Kasumi-1 (cell line): ENCODE results near the gene L1TD1.
"Not testable (repeated sequence)": the region's sequence is repeated elsewhere in the genome, so short reads cannot be mapped to it uniquely, and the experiment has no call there.

Experiments used
- DNase-seq, 2 experiments: peaks; one replicate each; lab custom pipeline; 2025; lab: John Stamatoyannopoulos, UW

The L1TD1 gene, protein sequence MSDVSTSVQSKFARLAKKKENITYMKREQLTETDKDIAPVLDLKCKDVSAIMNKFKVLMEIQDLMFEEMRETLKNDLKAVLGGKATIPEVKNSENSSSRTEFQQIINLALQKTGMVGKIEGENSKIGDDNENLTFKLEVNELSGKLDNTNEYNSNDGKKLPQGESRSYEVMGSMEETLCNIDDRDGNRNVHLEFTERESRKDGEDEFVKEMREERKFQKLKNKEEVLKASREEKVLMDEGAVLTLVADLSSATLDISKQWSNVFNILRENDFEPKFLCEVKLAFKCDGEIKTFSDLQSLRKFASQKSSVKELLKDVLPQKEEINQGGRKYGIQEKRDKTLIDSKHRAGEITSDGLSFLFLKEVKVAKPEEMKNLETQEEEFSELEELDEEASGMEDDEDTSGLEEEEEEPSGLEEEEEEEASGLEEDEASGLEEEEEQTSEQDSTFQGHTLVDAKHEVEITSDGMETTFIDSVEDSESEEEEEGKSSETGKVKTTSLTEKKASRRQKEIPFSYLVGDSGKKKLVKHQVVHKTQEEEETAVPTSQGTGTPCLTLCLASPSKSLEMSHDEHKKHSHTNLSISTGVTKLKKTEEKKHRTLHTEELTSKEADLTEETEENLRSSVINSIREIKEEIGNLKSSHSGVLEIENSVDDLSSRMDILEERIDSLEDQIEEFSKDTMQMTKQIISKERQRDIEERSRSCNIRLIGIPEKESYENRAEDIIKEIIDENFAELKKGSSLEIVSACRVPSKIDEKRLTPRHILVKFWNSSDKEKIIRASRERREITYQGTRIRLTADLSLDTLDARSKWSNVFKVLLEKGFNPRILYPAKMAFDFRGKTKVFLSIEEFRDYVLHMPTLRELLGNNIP

DNA sequence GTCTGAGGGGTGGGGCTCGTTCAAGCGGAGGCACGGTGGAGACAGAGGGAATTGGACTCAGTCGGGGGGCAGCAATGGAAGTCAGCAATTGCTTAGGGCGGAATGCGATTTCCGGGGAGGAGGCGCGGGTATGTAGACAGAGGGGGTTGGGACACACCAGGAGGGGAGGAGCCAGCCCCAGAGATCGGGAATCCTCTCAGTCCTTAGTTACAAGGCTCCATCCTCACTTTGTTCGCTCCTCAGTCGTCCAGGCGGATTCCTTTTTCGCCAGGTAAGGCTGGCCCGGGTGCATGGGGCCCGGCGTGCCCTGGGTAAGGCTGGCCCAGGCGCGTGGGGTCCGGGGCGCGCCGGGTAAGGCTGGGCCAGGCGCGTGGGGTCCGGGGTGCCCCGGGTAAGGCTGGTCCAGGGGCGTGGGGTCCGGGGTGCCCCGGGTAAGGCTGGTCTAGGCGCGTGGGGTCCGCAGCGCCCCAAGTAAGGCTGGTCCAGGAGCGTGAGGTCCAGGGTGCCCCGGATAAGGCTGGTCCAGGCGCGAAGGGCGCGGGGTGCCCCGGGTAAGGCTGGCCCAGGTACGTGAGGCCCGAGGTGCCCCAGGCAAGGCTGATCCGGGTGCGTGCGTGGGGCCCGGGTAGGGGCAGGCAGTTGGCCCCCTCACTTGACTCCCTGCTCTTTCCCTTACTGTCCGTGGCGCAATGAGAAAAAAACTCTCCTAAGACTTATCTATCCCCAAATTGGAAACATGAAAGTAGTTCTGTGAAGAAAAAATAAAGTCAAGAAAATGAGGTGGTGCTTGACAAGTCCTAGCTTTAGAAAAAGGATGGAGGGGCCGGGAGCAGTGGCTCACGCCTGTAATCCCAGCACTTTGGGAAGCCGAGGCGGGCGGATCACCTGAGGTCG is at the start of gene L1TD1:
L1TD1 (plus strand) TSS at position 199 of the 894 bp plus-strand sequence. CDS start 11,780 bp downstream, outside the sequence.
- DNase-seq, result no peak

DNA sequence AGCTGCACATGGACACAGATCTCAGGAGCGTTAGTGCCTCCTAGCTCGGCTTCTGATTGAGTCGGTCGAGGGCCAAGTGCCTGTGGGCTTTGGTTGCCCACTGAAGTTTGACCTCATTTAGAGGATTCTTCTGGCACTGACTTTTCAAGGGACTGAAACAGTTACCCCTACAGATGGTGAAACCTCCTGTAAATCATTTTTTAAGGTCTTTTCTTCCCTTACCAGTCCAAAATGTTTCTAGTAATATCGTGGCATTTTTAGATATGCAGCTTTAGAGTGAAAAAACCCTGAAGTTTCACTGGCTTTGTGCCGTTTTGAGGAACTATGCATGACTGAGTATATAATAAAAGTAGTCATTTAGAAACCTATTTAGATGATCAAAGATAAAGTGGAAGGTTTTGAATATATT is 34.7 kb upstream of the L1TD1 start:
- no peak for DNase-seq

DNA sequence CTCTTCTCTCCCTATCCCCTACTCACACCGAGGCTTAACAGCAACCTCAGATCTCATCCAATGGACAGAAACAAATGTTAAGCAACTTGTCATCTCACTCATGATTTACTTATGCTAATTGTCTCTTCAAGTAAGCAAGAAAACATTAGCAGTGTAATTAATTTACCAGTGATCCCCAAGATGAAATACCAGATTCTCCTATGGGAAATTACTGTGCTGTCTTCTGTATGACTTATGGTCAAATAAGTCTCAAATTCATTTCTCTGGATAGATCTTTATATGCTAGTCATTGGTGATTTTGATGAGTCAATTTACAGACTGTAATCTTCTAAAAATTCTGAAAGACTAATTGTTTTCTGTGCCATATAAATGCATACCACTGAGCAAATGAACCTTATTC is 32.9 kb upstream of the L1TD1 start:
- no peak for DNase-seq

DNA sequence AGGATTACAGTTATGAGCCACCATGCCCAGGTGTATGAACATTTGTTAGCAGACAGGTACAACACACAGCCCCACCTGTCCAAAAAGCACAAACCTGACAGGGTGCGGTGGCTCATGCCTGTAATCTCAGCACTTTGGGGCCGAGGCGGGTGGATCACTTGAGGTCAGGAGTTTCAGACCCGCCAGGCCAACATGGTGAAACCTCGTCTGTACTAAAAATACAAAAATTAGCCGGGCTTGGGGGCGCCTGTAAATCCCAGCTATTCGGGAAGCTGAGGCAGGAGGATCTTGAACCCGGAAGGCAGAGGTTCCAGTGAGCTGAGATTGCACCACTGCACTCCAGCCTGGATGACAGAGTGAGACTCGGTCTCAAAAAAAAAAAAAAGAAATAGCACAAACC is 24.3 kb upstream of the L1TD1 start:
- not testable (repeated sequence) for DNase-seq

DNA sequence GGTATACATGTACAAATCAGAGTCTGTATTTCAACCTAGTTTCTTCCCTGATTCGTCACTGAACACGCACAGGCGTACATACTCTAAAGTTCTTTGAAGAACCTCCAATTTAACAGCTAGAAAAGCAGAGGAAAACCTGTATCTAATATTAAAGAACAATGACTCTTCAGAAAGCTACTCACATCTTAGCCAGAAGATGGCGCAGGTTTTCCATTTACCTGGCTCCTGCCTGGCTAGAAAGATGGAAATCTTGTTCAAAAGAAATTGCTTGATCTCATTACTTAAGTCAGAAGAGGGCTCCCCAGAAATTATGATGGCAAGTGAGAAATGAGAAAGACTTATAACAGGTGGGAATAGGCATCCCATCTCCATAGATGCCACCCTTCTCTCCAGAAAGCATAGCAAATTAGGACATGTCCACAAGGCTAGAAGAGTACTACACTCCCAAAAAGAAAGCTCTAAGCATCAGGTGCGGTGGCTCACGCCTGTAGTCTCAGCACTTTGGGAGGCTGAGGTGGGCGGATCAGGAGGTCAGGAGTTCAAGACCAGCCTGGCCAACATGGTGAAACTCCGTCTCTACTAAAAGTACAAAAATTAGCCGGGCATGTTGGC is 19.0 kb upstream of the L1TD1 start:
- peak; percentile 77 to 82 for DNase-seq

DNA sequence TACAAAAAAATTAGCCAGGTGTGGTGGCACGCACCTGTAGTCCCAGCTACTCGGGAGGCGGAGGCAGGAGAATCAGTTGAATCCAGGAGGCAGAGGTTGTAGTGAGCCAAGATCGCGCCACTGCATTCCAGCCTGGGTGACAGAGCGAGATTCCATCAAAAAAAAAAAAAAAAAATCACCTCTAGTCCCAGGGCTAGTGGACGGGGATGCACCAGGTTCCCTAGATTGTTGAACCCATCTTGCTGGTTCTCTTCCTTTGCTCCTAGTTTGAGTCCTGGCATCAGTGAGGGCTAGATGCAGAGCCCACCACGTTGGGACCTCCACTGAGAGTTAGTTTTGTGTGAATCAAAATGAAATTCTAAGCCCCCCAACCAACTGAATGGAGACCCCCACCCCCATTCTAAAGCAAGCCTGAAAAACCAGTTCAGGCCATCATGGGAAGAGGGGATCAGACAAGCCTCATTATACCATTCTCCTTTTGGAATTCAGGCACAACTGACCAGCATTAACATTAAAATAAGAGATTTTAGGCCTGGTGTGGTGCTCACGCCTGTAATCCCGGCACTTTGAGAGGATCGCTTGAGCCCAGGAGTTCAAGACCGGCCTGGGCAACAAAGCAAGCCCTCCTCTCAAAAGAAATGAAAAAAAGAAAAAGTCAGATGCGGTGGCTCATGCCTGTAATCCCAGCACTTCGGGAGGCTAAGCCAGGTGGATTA is 17.9 kb upstream of the L1TD1 start:
- DNase-seq, result no peak

DNA sequence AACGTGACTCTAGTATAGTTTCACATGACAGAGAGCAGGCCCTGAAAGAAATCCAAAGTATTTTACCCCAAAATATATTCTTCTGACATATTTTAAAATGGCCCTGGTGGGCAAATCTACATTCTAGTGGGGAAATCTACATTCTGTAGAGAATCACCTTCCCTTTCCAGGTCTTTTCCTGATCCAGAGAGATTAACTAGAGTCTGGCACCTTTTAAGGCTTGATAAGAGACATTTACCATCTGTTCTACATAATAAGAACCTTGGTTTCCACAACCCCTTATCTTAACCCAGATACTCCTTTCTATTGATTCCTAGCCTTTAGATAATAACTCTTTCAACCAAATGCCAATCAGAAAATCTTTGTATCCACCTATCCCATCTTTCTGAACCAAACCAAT is 17.0 kb upstream of the L1TD1 start:
- no peak for DNase-seq

DNA sequence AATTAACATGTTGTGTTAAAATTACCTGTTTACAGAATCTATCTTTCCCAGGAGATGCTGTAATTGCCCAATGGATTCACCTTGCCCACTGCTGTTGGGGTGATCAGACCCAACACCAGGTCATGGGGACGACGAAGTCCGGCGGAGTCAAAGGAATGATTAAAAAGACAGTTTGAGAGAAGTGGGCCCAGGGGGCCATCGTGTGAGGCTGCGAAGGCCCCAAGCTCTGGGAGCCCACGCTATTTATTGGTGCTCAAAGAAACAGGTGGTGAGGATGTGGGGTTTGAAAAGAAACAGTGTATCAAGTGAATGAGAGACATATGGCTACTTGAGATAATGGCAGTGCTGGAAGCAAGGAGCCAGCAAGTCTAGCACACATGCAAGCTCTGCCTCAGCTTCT is 16.3 kb upstream of the L1TD1 start:
- no peak for DNase-seq

DNA sequence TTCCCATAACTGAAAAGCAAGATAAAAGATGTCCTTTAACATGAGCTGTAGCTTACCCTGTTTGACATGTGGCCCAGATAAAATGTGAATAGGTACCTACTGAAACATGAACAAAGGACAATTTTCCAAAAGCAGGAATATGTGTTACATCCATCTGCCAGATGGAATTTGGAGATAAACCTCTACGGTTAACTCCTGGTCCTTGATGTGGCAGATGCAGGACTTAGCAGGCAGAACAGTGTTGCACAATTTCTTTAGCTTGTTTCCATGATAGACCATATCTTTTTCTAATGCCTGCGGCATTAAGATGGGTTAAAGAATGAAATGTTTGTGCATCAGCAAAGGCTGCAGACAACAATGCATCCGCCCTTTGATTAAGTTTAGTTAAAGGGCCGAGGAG is 14.6 kb upstream of the L1TD1 start:
- DNase-seq, result not testable (repeated sequence)

DNA sequence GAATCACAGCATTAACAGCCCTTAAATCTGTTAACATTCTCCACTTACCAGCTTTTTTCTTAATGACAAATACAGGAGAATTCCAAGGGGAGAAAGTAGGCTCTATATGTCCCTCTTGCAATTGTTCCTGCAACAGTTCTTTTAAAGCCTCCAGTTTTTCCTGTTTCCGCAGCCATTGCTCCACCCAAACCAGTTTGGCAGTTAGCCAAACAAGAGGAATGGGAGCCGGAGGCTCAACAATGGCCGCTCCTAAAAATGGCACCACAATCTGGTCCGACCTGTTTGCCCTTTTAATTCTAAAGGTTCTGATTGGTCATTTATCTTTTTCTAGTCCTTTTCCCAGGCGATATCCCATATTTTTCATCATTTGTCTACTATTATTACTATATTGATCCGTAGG is 14.0 kb upstream of the L1TD1 start:
- no peak for DNase-seq

DNA sequence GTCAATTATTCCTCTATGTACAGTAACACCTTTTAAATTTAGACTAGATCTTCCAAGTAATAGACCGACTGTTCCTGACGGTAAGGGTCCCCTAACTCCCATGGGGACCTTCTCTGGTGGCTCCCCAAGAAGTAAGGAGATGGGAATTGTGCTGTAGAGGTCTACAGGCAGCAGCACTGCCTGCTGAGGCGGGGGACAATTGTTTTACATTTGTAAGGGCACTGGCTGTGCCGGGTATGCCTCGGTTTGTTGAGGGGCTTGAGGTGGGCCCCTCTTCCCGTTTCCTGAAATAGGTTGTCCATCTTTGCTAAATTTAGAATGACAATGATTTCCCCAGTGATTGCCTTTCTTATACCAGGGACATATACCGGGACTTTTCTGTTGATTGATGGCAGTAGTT is 13.1 kb upstream of the L1TD1 start:
- no peak for DNase-seq

DNA sequence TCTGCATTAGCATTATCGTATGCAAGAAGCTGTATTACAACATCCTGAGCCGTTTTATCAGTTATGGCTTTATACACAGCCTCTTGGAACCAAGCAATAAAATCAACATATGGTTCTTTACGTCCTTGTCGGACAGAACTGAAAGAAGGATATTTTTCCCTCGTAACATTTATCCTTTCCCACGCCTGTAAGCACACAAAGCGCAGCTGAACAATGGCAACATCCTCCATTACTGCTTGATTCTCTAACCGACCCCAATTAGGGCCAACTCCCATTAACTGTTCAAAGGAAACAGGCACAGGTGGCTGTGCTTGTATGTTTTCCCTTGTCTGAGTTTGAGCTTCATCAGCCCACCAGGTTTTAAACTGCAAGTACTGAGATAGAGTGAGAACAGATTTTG is 12.5 kb upstream of the L1TD1 start:
- DNase-seq, result not testable (repeated sequence)

DNA sequence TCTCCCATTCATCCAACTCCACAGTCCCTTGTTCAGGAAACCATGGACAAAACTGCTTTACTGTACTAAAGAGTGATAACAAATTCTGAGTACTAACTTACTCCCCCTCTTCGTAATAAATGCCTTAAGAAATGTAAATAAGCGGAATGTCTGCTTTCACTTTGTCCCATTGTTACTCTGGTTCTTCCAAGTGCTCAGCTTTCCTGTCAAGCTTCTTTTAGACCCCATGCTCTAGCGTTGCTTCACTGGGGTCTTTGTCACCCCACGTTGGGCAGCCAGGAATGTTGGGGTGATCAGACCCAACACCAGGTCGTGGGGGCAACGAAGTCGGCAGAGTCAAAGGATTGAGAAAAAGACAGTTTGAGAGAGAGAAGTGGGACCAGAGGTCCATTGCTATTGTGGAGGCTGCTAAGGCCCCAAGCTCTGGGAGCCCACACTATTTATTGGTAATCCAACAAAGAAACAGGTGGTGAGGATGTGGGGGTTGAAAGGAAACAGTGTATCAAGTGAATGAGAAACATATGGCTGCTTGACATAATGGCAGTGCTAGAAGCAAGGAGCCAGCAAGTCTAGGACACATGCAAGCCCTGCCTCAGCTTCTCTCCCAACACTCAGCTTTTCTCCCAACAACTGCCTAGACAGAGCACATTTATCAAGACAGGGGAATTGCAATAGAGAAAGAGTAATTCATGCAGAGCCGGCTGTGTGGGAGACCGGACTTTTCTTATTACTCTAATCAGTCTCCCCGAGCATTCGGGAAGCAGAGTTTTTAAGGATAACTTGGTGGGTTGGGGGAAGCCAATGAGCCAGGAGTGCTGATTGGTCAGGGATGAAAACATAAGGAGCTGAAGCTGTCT is 11.3 kb upstream of the L1TD1 start:
- DNase-seq, result not testable (repeated sequence)

DNA sequence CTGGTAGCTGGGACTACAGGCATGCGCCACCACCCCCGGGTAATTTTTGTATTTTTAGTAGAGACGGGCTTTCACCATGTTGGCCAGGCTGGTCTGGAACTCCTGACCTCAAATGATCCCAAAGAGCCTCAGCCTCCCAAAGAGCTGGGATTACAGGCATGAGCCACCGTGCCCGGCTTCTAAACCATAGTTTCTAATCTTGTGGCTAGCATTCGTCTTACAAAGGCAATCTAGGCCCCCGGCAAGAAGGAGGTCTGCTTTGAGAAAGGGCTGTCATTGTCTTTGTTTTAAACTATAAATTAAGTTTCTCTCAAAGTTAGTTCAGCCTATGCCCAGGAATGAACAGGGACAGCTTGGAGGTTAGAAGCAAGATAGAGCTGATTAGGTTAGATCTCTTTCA is 10.3 kb upstream of the L1TD1 start:
- no peak for DNase-seq

DNA sequence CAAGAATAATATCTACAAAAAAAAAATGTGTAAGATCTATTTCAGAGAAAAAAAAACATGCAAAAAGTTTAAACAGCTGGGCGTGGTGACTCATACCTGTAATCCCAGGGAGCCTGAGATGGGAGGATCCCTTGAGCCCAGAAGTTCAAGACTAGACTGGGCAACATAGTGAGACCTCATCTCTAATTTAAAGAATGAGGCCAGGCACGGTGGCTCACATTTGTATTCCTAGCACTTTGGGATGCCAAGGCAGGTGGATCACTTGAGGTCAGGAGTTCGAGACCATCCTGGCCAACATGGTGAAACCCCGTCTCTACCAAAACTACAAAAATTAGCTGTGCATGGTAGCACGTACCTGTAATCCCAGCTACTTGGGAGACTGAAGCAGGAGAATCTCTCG is 9.4 kb upstream of the L1TD1 start:
- not testable (repeated sequence) for DNase-seq

DNA sequence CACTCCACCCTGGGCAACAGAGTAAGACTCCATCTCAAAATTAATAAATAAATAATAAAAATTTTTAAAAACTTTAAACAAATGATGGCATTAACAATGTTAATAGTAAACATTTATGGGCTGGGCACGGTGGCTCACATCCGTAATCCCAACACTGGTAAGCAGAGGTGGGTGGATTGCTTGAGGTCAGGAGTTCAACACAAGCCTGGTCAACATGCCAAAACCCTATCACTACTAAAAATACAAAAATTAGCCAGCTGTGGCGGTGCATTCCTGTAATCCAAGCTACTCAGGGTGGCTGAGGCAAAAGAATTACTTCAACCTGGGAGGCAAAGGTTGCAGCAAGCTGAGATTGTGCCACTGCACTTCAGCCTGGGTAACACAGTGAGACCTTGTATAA is 9.0 kb upstream of the L1TD1 start:
- DNase-seq, result no peak

DNA sequence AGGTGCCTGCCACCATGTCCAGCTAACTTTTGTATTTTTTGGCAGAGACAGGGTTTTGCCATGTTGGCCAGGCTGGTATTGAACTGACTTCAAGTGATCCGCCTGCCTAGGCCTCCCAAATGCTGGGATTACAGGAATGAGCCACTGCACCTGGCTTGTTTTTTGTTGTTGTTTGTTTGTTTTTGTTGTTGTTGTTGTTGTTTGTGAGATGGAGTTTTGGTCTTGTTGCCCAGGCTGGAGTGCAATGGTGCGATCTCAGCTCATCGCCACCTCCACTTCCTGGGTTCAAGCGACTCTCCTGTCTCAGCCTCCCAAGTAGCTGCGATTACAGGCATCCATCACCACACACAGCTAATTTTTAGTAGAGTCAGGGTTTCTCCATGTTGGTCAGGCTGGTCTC is 7.1 kb upstream of the L1TD1 start:
- no peak for DNase-seq

DNA sequence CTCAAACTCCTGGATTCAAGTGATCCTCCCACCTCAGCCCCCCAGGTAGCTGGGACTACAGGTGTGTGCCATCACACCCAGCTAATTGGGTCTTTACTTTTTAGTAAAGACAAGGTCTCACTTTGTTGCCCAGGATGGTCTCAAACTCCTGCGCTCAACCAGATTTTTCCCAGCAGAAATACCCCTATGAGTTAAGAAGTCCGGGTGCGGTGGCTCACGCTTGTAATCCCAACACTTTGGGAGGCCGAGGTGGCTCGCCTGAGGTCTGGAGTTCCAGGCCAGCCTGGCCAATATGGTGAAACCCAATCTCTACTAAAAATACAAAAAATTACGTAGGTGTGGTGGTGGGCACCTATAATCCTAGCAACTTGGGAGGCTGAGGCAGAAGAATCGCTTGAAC is 6.5 kb upstream of the L1TD1 start:
- DNase-seq, result no peak

DNA sequence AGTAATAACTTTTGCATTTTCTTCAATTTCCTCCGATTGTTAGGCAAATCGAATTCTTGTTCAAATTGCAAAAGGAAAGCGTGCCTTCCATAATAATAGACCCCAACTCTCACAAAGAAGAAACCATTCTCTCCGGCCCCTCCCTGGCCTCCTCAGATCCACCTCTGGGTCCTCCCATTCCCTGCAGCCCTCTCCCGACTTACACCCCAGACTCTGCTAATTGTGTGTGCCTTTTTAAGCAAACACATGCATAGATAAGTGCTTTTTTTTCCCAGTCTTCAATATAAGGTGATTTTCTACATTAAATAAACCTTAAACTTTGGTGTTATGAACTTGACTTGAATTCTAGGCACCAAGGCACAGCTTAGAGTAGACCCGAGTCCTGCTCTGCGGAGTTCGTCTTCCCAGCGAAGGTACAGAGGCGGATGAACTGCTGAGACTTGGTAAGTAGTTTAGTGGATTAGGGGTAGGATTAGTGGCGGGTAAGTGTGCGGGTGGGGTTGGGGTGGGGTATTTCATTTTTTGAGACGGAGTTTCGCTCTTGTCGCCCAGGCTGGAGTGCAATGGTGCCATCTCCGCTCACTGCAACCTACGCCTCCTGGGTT is 1.5 kb downstream of the L1TD1 start:
- no peak for DNase-seq
